Glutamatergic neuron (in vitro differentiated cells): ENCODE results near the gene PCDHA11. TPM values are rescaled to one million over a fixed set of nuclear protein-coding genes. Genes with fewer than 3 reads are reported as not detected.
A peak's percentile ranks its signal among the peaks of the same experiment; 100 is the strongest.
"Not testable (repeated sequence)": the region's sequence is repeated elsewhere in the genome, so short reads cannot be mapped to it uniquely, and the experiment has no call there.

Experiments used
- DNase-seq: peaks from one replicate; pipeline ENCODE4 v3.0.0; 2022
- H3K27ac Mint-ChIP-seq: one replicate; pipeline ENCODE4 v1.8.0; 2020; ENCODE audit warnings: mild to moderate bottlenecking, mixed read lengths, inconsistent platforms; ENCODE audit not compliant: unreplicated experiment
- H3K27me3 Mint-ChIP-seq: one replicate; pipeline ENCODE4 v1.8.0; 2020; ENCODE audit warnings: mild to moderate bottlenecking, moderate library complexity, mixed read lengths, inconsistent platforms; ENCODE audit not compliant: unreplicated experiment
- H3K36me3 Mint-ChIP-seq: one replicate; pipeline ENCODE4 v1.8.0; 2020; ENCODE audit warnings: mild to moderate bottlenecking, mixed read lengths, inconsistent platforms; ENCODE audit not compliant: unreplicated experiment
- H3K4me1 Mint-ChIP-seq: one replicate; pipeline ENCODE4 v1.8.0; 2020; ENCODE audit warnings: mild to moderate bottlenecking, low read depth, mixed read lengths, inconsistent platforms; ENCODE audit not compliant: unreplicated experiment
- H3K4me3 Mint-ChIP-seq: one replicate; pipeline ENCODE4 v1.8.0; 2020; ENCODE audit warnings: mild to moderate bottlenecking, mixed read lengths, inconsistent platforms; ENCODE audit not compliant: unreplicated experiment
- H3K9me3 Mint-ChIP-seq: one replicate; pipeline ENCODE4 v1.8.0; 2020; ENCODE audit warnings: mild to moderate bottlenecking, moderate library complexity, mixed read lengths, inconsistent platforms; ENCODE audit not compliant: unreplicated experiment
- CTCF ChIP-seq: fragments of 200-600 bp; sonication (generic); IDR thresholded peaks from one replicate; pipeline ENCODE4 v1.5.0; 2021; ENCODE audit not compliant: partially characterized antibody, unreplicated experiment
- total RNA-seq: library from RNA; stranded (reverse); fragmentation: NEBNext Ultra II Directional; extraction: Animal tissue kit (Norgen Biotek cat#: 25700); gene quantifications from one replicate; pipeline ENCODE4 v1.2.1, GENCODE V29; 2021; ENCODE audit not compliant: unreplicated experiment

The PCDHA11 gene
- total RNA-seq, 1 donor from 2014 or later: 23.2 TPM

- DNase-seq: no peak
- H3K27me3 Mint-ChIP-seq: peaks cover 6% of the 10 kb centered on the region
- H3K4me3 Mint-ChIP-seq: no peak overlapping the region
- no peak for TF ChIP-seq CTCF
- peaks cover 18% of the 10 kb centered on the region for H3K9me3 Mint-ChIP-seq
- no peak overlapping the region for H3K27ac Mint-ChIP-seq
- peaks cover 28% of the 10 kb centered on the region for H3K36me3 Mint-ChIP-seq
- peaks cover 3% of the 10 kb centered on the region for H3K4me1 Mint-ChIP-seq
Observed at GRCh38 chr5:140823475-140823874, 45.3 kb upstream of the PCDHA11 start.

GRCh38 chr5:140827704-140828361 is 40.9 kb upstream of the PCDHA11 start, which contains the start of gene PCDHA6:
Gene PCDHA6 (plus strand): TSS chr5:140827960. CDS start chr5:140828092, 132 bp downstream.
- TF ChIP-seq CTCF: peak; percentile 35
- DNase-seq: no peak
- Mint-ChIP-seq H3K4me1 (peaks cover 8% of the 10 kb centered on the region), H3K36me3 (peaks cover 49% of the 10 kb centered on the region), H3K27me3 (peaks cover 9% of the 10 kb centered on the region), H3K27ac (peak within 1 kb of the TSS; percentile 99), H3K9me3 (peaks cover 28% of the 10 kb centered on the region), H3K4me3 (peak within 1 kb of the TSS; percentile 97)

GRCh38 chr5:140828362-140828737 is 40.4 kb upstream of the PCDHA11 start:
- DNase-seq: peak; percentile 43
- H3K27me3 Mint-ChIP-seq: peaks cover 9% of the 10 kb centered on the region
- peak overlapping the region; percentile 97 for H3K4me3 Mint-ChIP-seq
- H3K36me3 Mint-ChIP-seq: peaks cover 51% of the 10 kb centered on the region
- TF ChIP-seq CTCF: peak; percentile 5
- H3K9me3 Mint-ChIP-seq: peaks cover 31% of the 10 kb centered on the region
- peaks cover 8% of the 10 kb centered on the region for H3K4me1 Mint-ChIP-seq
- H3K27ac Mint-ChIP-seq: peak overlapping the region; percentile 99

- H3K4me1 Mint-ChIP-seq, H3K4me3 Mint-ChIP-seq, H3K27ac Mint-ChIP-seq, DNase-seq: not testable (repeated sequence)
- H3K36me3 Mint-ChIP-seq: peaks cover 55% of the 10 kb centered on the region
- peaks cover 13% of the 10 kb centered on the region for H3K27me3 Mint-ChIP-seq
- H3K9me3 Mint-ChIP-seq: peaks cover 35% of the 10 kb centered on the region
Observed at GRCh38 chr5:140829511-140830501, 39.0 kb upstream of the PCDHA11 start.

- no peak for DNase-seq
- Mint-ChIP-seq H3K27ac (peak within 1 kb of the TSS; percentile 92), H3K36me3 (peaks cover 56% of the 10 kb centered on the region), H3K4me1 (peaks cover 2% of the 10 kb centered on the region), H3K4me3 (peak within 1 kb of the TSS; percentile 88), H3K27me3 (peaks cover 5% of the 10 kb centered on the region), H3K9me3 (peaks cover 22% of the 10 kb centered on the region)
- no peak for TF ChIP-seq CTCF
Observed at GRCh38 chr5:140833993-140834392, 34.8 kb upstream of the PCDHA11 start, which contains the start of gene PCDHA7. Gene PCDHA7 (plus strand): TSS chr5:140834269. CDS start chr5:140834384, 115 bp downstream.

- peak overlapping the region; percentile 88 for H3K4me3 Mint-ChIP-seq
- H3K36me3 Mint-ChIP-seq: peaks cover 51% of the 10 kb centered on the region
- peak overlapping the region; percentile 92 for H3K27ac Mint-ChIP-seq
- DNase-seq, H3K4me1 Mint-ChIP-seq, H3K27me3 Mint-ChIP-seq: not testable (repeated sequence)
- H3K9me3 Mint-ChIP-seq: peaks cover 22% of the 10 kb centered on the region
Observed at GRCh38 chr5:140834439-140835008, 34.2 kb upstream of the PCDHA11 start.
